Neural cell (in vitro differentiated cells): Measurements from ENCODE around the gene RASIP1. TPM values are rescaled to one million over a fixed set of nuclear protein-coding genes. Genes with fewer than 3 reads are reported as not detected.

Source experiments
- H2AFZ ChIP-seq: fragments of 200-600, 300-800 bp; sonication (generic), shearing (Covaris generic); 2 replicates; pipeline ENCODE4 v1.6.0; 2014; ENCODE audit warnings: low read depth, mild to moderate bottlenecking, antibody characterized with exemption, low read length, moderate library complexity
- H3F3A ChIP-seq: fragments of 200-600 bp; shearing (Covaris generic); 2 replicates; pipeline ENCODE4 v1.6.1; 2016; ENCODE audit warnings: mild to moderate bottlenecking, moderate library complexity, mixed read lengths, antibody characterized with exemption, low read length; ENCODE audit not compliant: insufficient read depth, poor library complexity, severe bottlenecking
- H3K27ac ChIP-seq: fragments of 200-600, 300-800 bp; sonication (generic), shearing (Covaris generic); 2 replicates; pipeline ENCODE4 v1.5.1; 2014; ENCODE audit warnings: mild to moderate bottlenecking, low read length, moderate library complexity
- H3K27me3 ChIP-seq: fragments of 300-800, 200-600 bp; sonication (generic), shearing (Covaris generic); 2 replicates; pipeline ENCODE4 v1.6.0; 2014; ENCODE audit warnings: mild to moderate bottlenecking, low read depth, low read length, moderate library complexity; ENCODE audit not compliant: insufficient read depth
- H3K36me3 ChIP-seq: fragments of 300-800, 200-600 bp; sonication (generic), shearing (Covaris generic); 2 replicates; pipeline ENCODE4 v1.5.1; 2014; ENCODE audit warnings: mild to moderate bottlenecking, antibody characterized with exemption, low read length, moderate library complexity; ENCODE audit not compliant: insufficient read depth
- H3K4me2 ChIP-seq: fragments of 300-800, 200-600 bp; sonication (generic), shearing (Covaris generic); 2 replicates; pipeline ENCODE4 v1.6.0; 2014; ENCODE audit warnings: mild to moderate bottlenecking, low read length
- H3K4me3 ChIP-seq: fragments of 300-800, 200-600 bp; sonication (generic), shearing (Covaris generic); 2 replicates; pipeline ENCODE4 v1.5.1; 2014; ENCODE audit warnings: mild to moderate bottlenecking, low read length, moderate library complexity
- H3K79me2 ChIP-seq: fragments of 200-600 bp; shearing (Covaris generic); replicated peaks from 2 replicates; pipeline ENCODE4 v1.6.0; 2014; ENCODE audit warnings: mild to moderate bottlenecking, low read length, moderate library complexity; ENCODE audit not compliant: insufficient read depth
- H3K9ac ChIP-seq: fragments of 300-800, 200-600 bp; sonication (generic), shearing (Covaris generic); 2 replicates; pipeline ENCODE4 v1.6.1; 2016; ENCODE audit warnings: mild to moderate bottlenecking, low read length, mixed read lengths
- H3K9me2 ChIP-seq: fragments of 200-600 bp; shearing (Covaris generic); 2 replicates; pipeline ENCODE4 v1.6.1; 2016; ENCODE audit warnings: mild to moderate bottlenecking, low read length, mixed read lengths; ENCODE audit not compliant: insufficient read depth
- H3K9me3 ChIP-seq: fragments of 200-600, 300-800 bp; sonication (generic), shearing (Covaris generic); 2 replicates; pipeline ENCODE4 v1.6.1; 2016; ENCODE audit warnings: mild to moderate bottlenecking, mixed run types, low read length, moderate library complexity, mixed read lengths
- H4K20me1 ChIP-seq: fragments of 200-600 bp; shearing (Covaris generic); 2 replicates; pipeline ENCODE4 v1.6.1; 2016; ENCODE audit warnings: mild to moderate bottlenecking, mixed run types; ENCODE audit not compliant: insufficient read depth
- EP300 ChIP-seq: fragments of 450-650 bp; conservative IDR thresholded peaks from 2 replicates; pipeline ENCODE4 v1.6.1; 2014; ENCODE audit warnings: antibody characterized with exemption, mild to moderate bottlenecking, moderate library complexity; ENCODE audit not compliant: poor library complexity, severe bottlenecking
- EZH2 ChIP-seq: fragments of 200-600, 300-800 bp; shearing (Covaris generic), sonication (generic); IDR thresholded peaks from 2 replicates; pipeline ENCODE4 v1.6.1; 2014; ENCODE audit warnings: antibody characterized with exemption, low read length, borderline replicate concordance, mild to moderate bottlenecking; ENCODE audit not compliant: insufficient read depth, poor library complexity, severe bottlenecking
- MXI1 ChIP-seq: fragments of 450-650 bp; conservative IDR thresholded peaks from 2 replicates; pipeline ENCODE4 v1.6.1; 2014; ENCODE audit warnings: antibody characterized with exemption, mild to moderate bottlenecking; ENCODE audit not compliant: poor library complexity, severe bottlenecking
- POLR2AphosphoS5 ChIP-seq: IDR thresholded peaks from 2 replicates; pipeline ENCODE4 v1.6.1; 2012
- RAD21 ChIP-seq: fragments of 450-650 bp; conservative IDR thresholded peaks from 2 replicates; pipeline ENCODE4 v1.6.1; 2014; ENCODE audit warnings: antibody characterized with exemption, mild to moderate bottlenecking, moderate library complexity
- SMC3 ChIP-seq: fragments of 450-650 bp; conservative IDR thresholded peaks from 2 replicates; pipeline ENCODE4 v1.6.1; 2014; ENCODE audit warnings: antibody characterized with exemption, mild to moderate bottlenecking, moderate library complexity; ENCODE audit not compliant: poor library complexity
- polyA plus RNA-seq: library from polyadenylated mRNA; depleted of rRNA; stranded (reverse); fragments of >200 nt; gene quantifications from 2 replicates; pipeline ENCODE4 v1.2.3, GENCODE V29; 2014
- TF ChIP-seq, protein P1 (sequence below): fragments of 450-650 bp; IDR thresholded peaks from 2 replicates; pipeline ENCODE4 v1.5.1; 2014; ENCODE audit warnings: antibody characterized with exemption, mild to moderate bottlenecking, moderate library complexity; ENCODE audit not compliant: poor library complexity, severe bottlenecking
- TF ChIP-seq, protein P2 (sequence below): IDR thresholded peaks from 2 replicates; pipeline ENCODE4 v1.6.1; 2012; ENCODE audit warnings: borderline replicate concordance

RASIP1 gene
- polyA plus RNA-seq, 1 donor from 2014 or later: not detected

DNA sequence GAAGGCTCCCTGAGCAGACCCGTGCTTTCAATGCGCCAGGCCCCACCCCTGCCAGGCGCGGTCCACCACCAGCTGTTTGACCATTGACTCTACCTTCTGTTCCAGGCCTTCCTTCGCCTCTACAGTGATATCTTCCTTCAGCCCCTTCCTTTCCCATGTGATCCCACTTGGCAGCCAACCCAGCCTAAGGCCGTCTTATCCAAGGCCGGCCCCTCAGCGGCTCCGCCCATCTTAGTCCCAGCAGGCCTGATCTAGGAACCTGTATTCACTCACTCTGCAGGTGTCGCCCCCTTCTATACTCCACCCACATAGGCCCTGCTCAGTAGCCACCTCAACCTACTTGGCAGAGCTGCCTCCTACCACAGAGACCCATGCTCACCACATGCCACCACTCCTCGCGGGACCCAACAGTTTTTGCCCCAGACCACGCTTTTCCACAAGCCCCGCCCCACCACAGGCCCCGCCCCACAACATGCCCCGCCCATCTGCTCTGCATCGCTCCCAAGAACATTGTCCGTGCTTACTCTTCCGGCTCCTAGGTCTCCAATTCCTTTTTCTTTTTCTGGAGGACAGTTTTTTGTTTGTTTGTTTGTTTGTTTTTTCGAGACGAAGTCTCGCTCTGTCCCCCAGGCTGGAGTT, 2.9 kb downstream of the RASIP1 start:
- no peaks in the 10 kb centered on the region for H4K20me1 ChIP-seq
- H3K36me3 ChIP-seq: no peaks in the 10 kb centered on the region
- H3K9me2 ChIP-seq: no peaks in the 10 kb centered on the region
- peaks cover 13% of the 10 kb centered on the region for H3K27me3 ChIP-seq
- no peaks in the 10 kb centered on the region for H3K79me2 ChIP-seq
- no peaks in the 10 kb centered on the region for H3K9me3 ChIP-seq
- no peak overlapping the region for H3K4me2 ChIP-seq
- H2AFZ ChIP-seq: no peak overlapping the region
- no peaks in the 10 kb centered on the region for H3F3A ChIP-seq
- no peak overlapping the region for H3K4me3 ChIP-seq
- TF ChIP-seq EP300: no peak
- TF ChIP-seq, protein P1, sequence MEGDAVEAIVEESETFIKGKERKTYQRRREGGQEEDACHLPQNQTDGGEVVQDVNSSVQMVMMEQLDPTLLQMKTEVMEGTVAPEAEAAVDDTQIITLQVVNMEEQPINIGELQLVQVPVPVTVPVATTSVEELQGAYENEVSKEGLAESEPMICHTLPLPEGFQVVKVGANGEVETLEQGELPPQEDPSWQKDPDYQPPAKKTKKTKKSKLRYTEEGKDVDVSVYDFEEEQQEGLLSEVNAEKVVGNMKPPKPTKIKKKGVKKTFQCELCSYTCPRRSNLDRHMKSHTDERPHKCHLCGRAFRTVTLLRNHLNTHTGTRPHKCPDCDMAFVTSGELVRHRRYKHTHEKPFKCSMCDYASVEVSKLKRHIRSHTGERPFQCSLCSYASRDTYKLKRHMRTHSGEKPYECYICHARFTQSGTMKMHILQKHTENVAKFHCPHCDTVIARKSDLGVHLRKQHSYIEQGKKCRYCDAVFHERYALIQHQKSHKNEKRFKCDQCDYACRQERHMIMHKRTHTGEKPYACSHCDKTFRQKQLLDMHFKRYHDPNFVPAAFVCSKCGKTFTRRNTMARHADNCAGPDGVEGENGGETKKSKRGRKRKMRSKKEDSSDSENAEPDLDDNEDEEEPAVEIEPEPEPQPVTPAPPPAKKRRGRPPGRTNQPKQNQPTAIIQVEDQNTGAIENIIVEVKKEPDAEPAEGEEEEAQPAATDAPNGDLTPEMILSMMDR: no peak
- TF ChIP-seq, protein P2, sequence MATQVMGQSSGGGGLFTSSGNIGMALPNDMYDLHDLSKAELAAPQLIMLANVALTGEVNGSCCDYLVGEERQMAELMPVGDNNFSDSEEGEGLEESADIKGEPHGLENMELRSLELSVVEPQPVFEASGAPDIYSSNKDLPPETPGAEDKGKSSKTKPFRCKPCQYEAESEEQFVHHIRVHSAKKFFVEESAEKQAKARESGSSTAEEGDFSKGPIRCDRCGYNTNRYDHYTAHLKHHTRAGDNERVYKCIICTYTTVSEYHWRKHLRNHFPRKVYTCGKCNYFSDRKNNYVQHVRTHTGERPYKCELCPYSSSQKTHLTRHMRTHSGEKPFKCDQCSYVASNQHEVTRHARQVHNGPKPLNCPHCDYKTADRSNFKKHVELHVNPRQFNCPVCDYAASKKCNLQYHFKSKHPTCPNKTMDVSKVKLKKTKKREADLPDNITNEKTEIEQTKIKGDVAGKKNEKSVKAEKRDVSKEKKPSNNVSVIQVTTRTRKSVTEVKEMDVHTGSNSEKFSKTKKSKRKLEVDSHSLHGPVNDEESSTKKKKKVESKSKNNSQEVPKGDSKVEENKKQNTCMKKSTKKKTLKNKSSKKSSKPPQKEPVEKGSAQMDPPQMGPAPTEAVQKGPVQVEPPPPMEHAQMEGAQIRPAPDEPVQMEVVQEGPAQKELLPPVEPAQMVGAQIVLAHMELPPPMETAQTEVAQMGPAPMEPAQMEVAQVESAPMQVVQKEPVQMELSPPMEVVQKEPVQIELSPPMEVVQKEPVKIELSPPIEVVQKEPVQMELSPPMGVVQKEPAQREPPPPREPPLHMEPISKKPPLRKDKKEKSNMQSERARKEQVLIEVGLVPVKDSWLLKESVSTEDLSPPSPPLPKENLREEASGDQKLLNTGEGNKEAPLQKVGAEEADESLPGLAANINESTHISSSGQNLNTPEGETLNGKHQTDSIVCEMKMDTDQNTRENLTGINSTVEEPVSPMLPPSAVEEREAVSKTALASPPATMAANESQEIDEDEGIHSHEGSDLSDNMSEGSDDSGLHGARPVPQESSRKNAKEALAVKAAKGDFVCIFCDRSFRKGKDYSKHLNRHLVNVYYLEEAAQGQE: no peak
- no peak for TF ChIP-seq MXI1
- no peak for TF ChIP-seq EZH2
- TF ChIP-seq SMC3: no peak
- no peak for TF ChIP-seq POLR2AphosphoS5
- no peak for TF ChIP-seq RAD21
- no peak overlapping the region for H3K9ac ChIP-seq
- H3K27ac ChIP-seq: no peak overlapping the region

DNA sequence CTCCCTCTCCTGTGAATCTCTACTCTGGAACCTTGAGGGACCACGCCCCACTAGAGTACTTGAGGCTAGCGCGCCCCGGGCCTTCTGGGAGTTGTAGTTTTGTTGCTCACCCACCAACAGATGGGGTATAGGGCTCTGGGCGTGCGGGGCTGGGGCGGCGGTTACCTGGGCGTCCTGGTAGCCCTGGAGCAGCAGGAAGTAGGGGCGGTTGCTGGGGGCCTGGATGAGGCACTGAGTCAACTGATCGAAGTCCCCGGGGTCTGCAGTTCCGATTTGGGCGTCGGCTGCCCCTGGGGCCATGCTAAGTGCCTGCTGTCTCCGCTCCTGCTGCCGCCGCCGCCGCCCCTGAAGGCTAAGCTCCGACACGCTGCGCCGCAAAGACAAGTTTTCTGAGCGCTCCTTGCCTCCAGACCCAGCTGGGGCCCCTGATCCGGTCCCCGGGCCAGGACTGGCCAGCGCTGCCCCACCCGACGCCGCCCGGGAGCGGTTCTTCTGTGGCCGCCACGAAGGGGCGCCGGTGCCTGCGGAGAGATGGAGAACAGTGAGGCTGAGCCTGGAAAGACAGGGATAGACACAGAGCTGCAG, 5.3 kb downstream of the RASIP1 start:
- Histone ChIP-seq H3K4me2 (no peak overlapping the region), H3F3A (no peaks in the 10 kb centered on the region), H3K27ac (no peak overlapping the region), H3K79me2 (no peaks in the 10 kb centered on the region), H4K20me1 (no peaks in the 10 kb centered on the region), H3K9me3 (no peaks in the 10 kb centered on the region), H3K36me3 (no peaks in the 10 kb centered on the region), H3K4me3 (peak overlapping the region; percentile 38), H2AFZ (no peak overlapping the region), H3K9me2 (no peaks in the 10 kb centered on the region), H3K9ac (no peak overlapping the region), H3K27me3 (peaks cover 12% of the 10 kb centered on the region)
- TF ChIP-seq EP300: no peak
